SK-N-SH treated with all-trans-retinoic acid at 6 μM for 48 hours (cell line): ENCODE results near the gene NET1.

ENCODE experiments used
- ATAC-seq: fragments of 200-7000 bp; cut with Tn5 transposase; 3 replicates; pipeline ENCODE4 v1.9.1; 2020; ENCODE audit warnings: mild to moderate bottlenecking, moderate library complexity
- ARNTL ChIP-seq: fragments of 450-650 bp; formaldehyde crosslinking; IDR thresholded peaks from 2 replicates; pipeline ENCODE4 v1.5.0; 2020; ENCODE audit warnings: low read depth, mild to moderate bottlenecking, moderate library complexity, borderline replicate concordance
- BACH2 ChIP-seq: fragments of 250-450 bp; sonication (Bioruptor Pico); IDR thresholded peaks from 2 replicates; pipeline ENCODE4 v1.9.0; 2021; ENCODE audit warnings: mild to moderate bottlenecking, borderline replicate concordance
- CREB5 ChIP-seq: fragments of 250-450 bp; sonication (Bioruptor Pico); IDR thresholded peaks from 2 replicates; pipeline ENCODE4 v1.5.1; 2020; ENCODE audit warnings: low read depth, mild to moderate bottlenecking, moderate library complexity
- CSDC2 ChIP-seq: fragments of 250-450 bp; sonication (Bioruptor Pico); IDR thresholded peaks from 2 replicates; pipeline ENCODE4 v1.5.0; 2020; ENCODE audit warnings: mild to moderate bottlenecking, moderate library complexity
- CSRNP3 ChIP-seq: fragments of 250-450 bp; sonication (Bioruptor Pico); IDR thresholded peaks from 2 replicates; pipeline ENCODE4 v1.5.1; 2021; ENCODE audit warnings: mild to moderate bottlenecking, moderate library complexity
- ESRRG ChIP-seq: fragments of 250-450 bp; sonication (Bioruptor Pico); IDR thresholded peaks from 2 replicates; pipeline ENCODE4 v1.6.1; 2021; ENCODE audit warnings: mild to moderate bottlenecking
- GLIS3 ChIP-seq: fragments of 250-450 bp; sonication (Bioruptor Pico); IDR thresholded peaks from 2 replicates; pipeline ENCODE4 v1.5.0; 2020; ENCODE audit warnings: mild to moderate bottlenecking, moderate library complexity
- ISL1 ChIP-seq: fragments of 250-450 bp; sonication (Bioruptor Pico); IDR thresholded peaks from 2 replicates; pipeline ENCODE4 v2.1.2; 2022; ENCODE audit warnings: mild to moderate bottlenecking, moderate library complexity
- OSR1 ChIP-seq: fragments of 250-450 bp; sonication (Bioruptor Pico); IDR thresholded peaks from 2 replicates; pipeline ENCODE4 v1.8.0; 2022; ENCODE audit warnings: moderate library complexity, mild to moderate bottlenecking, inconsistent platforms
- PATZ1 ChIP-seq: fragments of 250-450 bp; sonication (Bioruptor Pico); IDR thresholded peaks from 2 replicates; pipeline ENCODE4 v1.8.0; 2020; ENCODE audit warnings: mild to moderate bottlenecking, moderate library complexity, borderline replicate concordance
- POU6F1 ChIP-seq: fragments of 250-450 bp; sonication (Bioruptor Pico); IDR thresholded peaks from 2 replicates; pipeline ENCODE4 v1.8.0; 2021; ENCODE audit warnings: low read depth, mild to moderate bottlenecking, moderate library complexity, borderline replicate concordance
- RARB ChIP-seq: fragments of 250-450 bp; sonication (Bioruptor Pico); IDR thresholded peaks from 2 replicates; pipeline ENCODE4 v1.8.0; 2021; ENCODE audit warnings: mild to moderate bottlenecking, moderate library complexity
- SNAI2 ChIP-seq: fragments of 250-450 bp; sonication (Bioruptor Pico); IDR thresholded peaks from 2 replicates; pipeline ENCODE4 v1.5.0; 2020; ENCODE audit warnings: mild to moderate bottlenecking, moderate library complexity
- TCF4 ChIP-seq: fragments of 250-450 bp; sonication (Bioruptor Pico); IDR thresholded peaks from 2 replicates; pipeline ENCODE4 v1.8.0; 2021; ENCODE audit warnings: mild to moderate bottlenecking, moderate library complexity, borderline replicate concordance
- TOX ChIP-seq: fragments of 250-450 bp; sonication (Bioruptor Pico); IDR thresholded peaks from 2 replicates; pipeline ENCODE4 v1.8.0; 2021; ENCODE audit warnings: mild to moderate bottlenecking, moderate library complexity, borderline replicate concordance
- TSHZ2 ChIP-seq: fragments of 250-450 bp; sonication (Bioruptor Pico); IDR thresholded peaks from 2 replicates; pipeline ENCODE4 v1.5.0; 2020; ENCODE audit warnings: mild to moderate bottlenecking, moderate library complexity
- ZC3H10 ChIP-seq: fragments of 250-450 bp; sonication (Bioruptor Pico); IDR thresholded peaks from 2 replicates; pipeline ENCODE4 v1.5.1; 2021; ENCODE audit warnings: mild to moderate bottlenecking, moderate library complexity
- ZFP3 ChIP-seq: fragments of 250-450 bp; sonication (Bioruptor Pico); IDR thresholded peaks from 2 replicates; pipeline ENCODE4 v1.5.0; 2020; ENCODE audit warnings: mild to moderate bottlenecking, moderate library complexity
- ZFP30 ChIP-seq: fragments of 450-650 bp; formaldehyde crosslinking; IDR thresholded peaks from 2 replicates; pipeline ENCODE4 v1.5.0; 2022; ENCODE audit warnings: mild to moderate bottlenecking, moderate library complexity
- ZNF565 ChIP-seq: fragments of 450-650 bp; formaldehyde crosslinking; conservative IDR thresholded peaks from 2 replicates; pipeline ENCODE4 v1.5.0; 2020; ENCODE audit warnings: low read depth, mild to moderate bottlenecking, moderate library complexity
- ZNF70 ChIP-seq: fragments of 450-650 bp; formaldehyde crosslinking; IDR thresholded peaks from 2 replicates; pipeline ENCODE4 v1.5.0; 2020; ENCODE audit warnings: mild to moderate bottlenecking, moderate library complexity
- ZNF8 ChIP-seq: fragments of 450-650 bp; formaldehyde crosslinking; IDR thresholded peaks from 2 replicates; pipeline ENCODE4 v1.5.0; 2020; ENCODE audit warnings: mild to moderate bottlenecking, moderate library complexity

Gene NET1

GRCh38 chr10:5465976-5466450 is 53.7 kb downstream of the NET1 start:
- TF ChIP-seq CSDC2 (CRISPR knock-in tag) (no peak), ARNTL (no peak), TCF4 (CRISPR knock-in tag) (no peak), TOX (CRISPR knock-in tag) (no peak), ZFP3 (CRISPR knock-in tag) (no peak), ESRRG (CRISPR knock-in tag) (no peak), POU6F1 (CRISPR knock-in tag) (no peak), CSRNP3 (CRISPR knock-in tag) (no peak), ZNF8 (CRISPR knock-in tag) (no peak), ZNF70 (CRISPR knock-in tag) (no peak), ZC3H10 (CRISPR knock-in tag) (no peak), ISL1 (no peak), RARB (CRISPR knock-in tag) (no peak)
- no peak for ATAC-seq

- ATAC-seq: no peak; the same call in 2 of the 3 replicates
- no peak for TF ChIP-seq TOX (CRISPR knock-in tag)
- no peak for TF ChIP-seq BACH2
- no peak for TF ChIP-seq OSR1 (CRISPR knock-in tag)
- TF ChIP-seq TCF4 (CRISPR knock-in tag): no peak
- TF ChIP-seq ZFP3 (CRISPR knock-in tag): no peak
- no peak for TF ChIP-seq ZNF8 (CRISPR knock-in tag)
- no peak for TF ChIP-seq ISL1
- TF ChIP-seq RARB (CRISPR knock-in tag): no peak
- no peak for TF ChIP-seq POU6F1 (CRISPR knock-in tag)
- no peak for TF ChIP-seq PATZ1
- no peak for TF ChIP-seq ZNF565
- TF ChIP-seq ZC3H10 (CRISPR knock-in tag): no peak
- TF ChIP-seq ZFP30 (CRISPR knock-in tag): no peak
- no peak for TF ChIP-seq CSDC2 (CRISPR knock-in tag)
- TF ChIP-seq SNAI2 (CRISPR knock-in tag): no peak
- TF ChIP-seq ESRRG (CRISPR knock-in tag): no peak
- no peak for TF ChIP-seq GLIS3 (CRISPR knock-in tag)
These were observed 54.3 kb downstream of the NET1 start for GRCh38 chr10:5466451-5467206.

- TF ChIP-seq CSDC2 (CRISPR knock-in tag) (no peak), GLIS3 (CRISPR knock-in tag) (no peak), TSHZ2 (CRISPR knock-in tag) (no peak), RARB (CRISPR knock-in tag) (no peak), POU6F1 (CRISPR knock-in tag) (no peak), ZC3H10 (CRISPR knock-in tag) (no peak), SNAI2 (CRISPR knock-in tag) (no peak), CREB5 (no peak), ZFP3 (CRISPR knock-in tag) (no peak), OSR1 (CRISPR knock-in tag) (no peak), ZFP30 (CRISPR knock-in tag) (no peak), BACH2 (no peak), ISL1 (no peak)
- ATAC-seq: no peak
These were observed 54.8 kb downstream of the NET1 start for GRCh38 chr10:5467207-5467535.
